ENCODE measurements around the gene LCNL1.

The LCNL1 gene

GRCh38 chr9:137011907-137012675, 29.3 kb downstream of the LCNL1 start:
- no peaks in the 10 kb centered on the region for H3K27me3 ChIP-seq (ENCODE audit: insufficient read depth, low read length, poor library complexity, severe bottlenecking)
- no peaks in the 10 kb centered on the region for H4K20me1 ChIP-seq (ENCODE audit: insufficient read depth, low read length, poor library complexity, severe bottlenecking)
- no peaks in the 10 kb centered on the region for H3K9me2 ChIP-seq (replicated peaks; ENCODE audit: low read depth, low read length)
- TF ChIP-seq CTCF (conservative IDR thresholded peaks at IDR 0.05; ENCODE audit: low read length) (no peak), EZH2phosphoT487 (IDR thresholded peaks at IDR 0.05; ENCODE audit: borderline replicate concordance) (no peak)
- H3K4me3 ChIP-seq (ENCODE audit: low read length, poor library complexity, severe bottlenecking), result no peak overlapping the region
- H3K9ac ChIP-seq (ENCODE audit: low read depth, low read length, poor library complexity, severe bottlenecking), result no peak overlapping the region
- H3K79me2 ChIP-seq (ENCODE audit: insufficient read depth, low read length), result no peaks in the 10 kb centered on the region
- no peak overlapping the region for H2AFZ ChIP-seq (ENCODE audit: low read length)
- no peaks in the 10 kb centered on the region; the same call in 1 of the 2 replicates for H3K36me3 ChIP-seq (ENCODE audit: insufficient read depth, low read length)
- H3K4me2 ChIP-seq (ENCODE audit: low read depth, low read length, poor library complexity, severe bottlenecking), result no peak overlapping the region
- H3K9me3 ChIP-seq (ENCODE audit: insufficient read depth, low read depth, low read length), result no peaks in the 10 kb centered on the region
- H3F3A ChIP-seq (ENCODE audit: low read depth), result no peaks in the 10 kb centered on the region
- H3K4me1 ChIP-seq (ENCODE audit: insufficient read depth, low read length, poor library complexity, severe bottlenecking), result no peaks in the 10 kb centered on the region

- no peaks in the 10 kb centered on the region for H3K27me3 ChIP-seq (ENCODE audit: insufficient read depth, low read length, poor library complexity, severe bottlenecking)
- no peak overlapping the region for H2AFZ ChIP-seq (ENCODE audit: low read length)
- no peaks in the 10 kb centered on the region for H3K4me1 ChIP-seq (ENCODE audit: insufficient read depth, low read length, poor library complexity, severe bottlenecking)
- H4K20me1 ChIP-seq (ENCODE audit: insufficient read depth, low read length, poor library complexity, severe bottlenecking), result no peaks in the 10 kb centered on the region
- H3F3A ChIP-seq (ENCODE audit: low read depth), result no peaks in the 10 kb centered on the region
- H3K4me3 ChIP-seq (ENCODE audit: low read length, poor library complexity, severe bottlenecking), result no peak overlapping the region
- no peaks in the 10 kb centered on the region for H3K79me2 ChIP-seq (ENCODE audit: insufficient read depth, low read length)
- TF ChIP-seq EZH2phosphoT487 (IDR thresholded peaks at IDR 0.05; ENCODE audit: borderline replicate concordance) (no peak), CTCF (conservative IDR thresholded peaks at IDR 0.05; ENCODE audit: low read length) (no peak)
- H3K9me3 ChIP-seq (ENCODE audit: insufficient read depth, low read depth, low read length), result no peaks in the 10 kb centered on the region
- no peaks in the 10 kb centered on the region for H3K9me2 ChIP-seq (replicated peaks; ENCODE audit: low read depth, low read length)
- no peak overlapping the region for H3K4me2 ChIP-seq (ENCODE audit: low read depth, low read length, poor library complexity, severe bottlenecking)
- H3K9ac ChIP-seq (ENCODE audit: low read depth, low read length, poor library complexity, severe bottlenecking), result no peak overlapping the region
- no peaks in the 10 kb centered on the region; the same call in 1 of the 2 replicates for H3K36me3 ChIP-seq (ENCODE audit: insufficient read depth, low read length)
Observed at GRCh38 chr9:137012694-137013570, 30.1 kb downstream of the LCNL1 start.

GRCh38 chr9:137013571-137013940, 30.8 kb downstream of the LCNL1 start:
- H3F3A ChIP-seq (ENCODE audit: low read depth), result no peaks in the 10 kb centered on the region
- H3K4me3 ChIP-seq (ENCODE audit: low read length, poor library complexity, severe bottlenecking), result no peak overlapping the region
- H3K4me2 ChIP-seq (ENCODE audit: low read depth, low read length, poor library complexity, severe bottlenecking), result no peak overlapping the region
- no peak for TF ChIP-seq CTCF (conservative IDR thresholded peaks at IDR 0.05; ENCODE audit: low read length)
- no peak for TF ChIP-seq EZH2phosphoT487 (IDR thresholded peaks at IDR 0.05; ENCODE audit: borderline replicate concordance)
- H2AFZ ChIP-seq (ENCODE audit: low read length), result no peak overlapping the region
- H3K9ac ChIP-seq (ENCODE audit: low read depth, low read length, poor library complexity, severe bottlenecking), result no peak overlapping the region
- no peaks in the 10 kb centered on the region for H3K27me3 ChIP-seq (ENCODE audit: insufficient read depth, low read length, poor library complexity, severe bottlenecking)
- H3K4me1 ChIP-seq (ENCODE audit: insufficient read depth, low read length, poor library complexity, severe bottlenecking), result no peaks in the 10 kb centered on the region
- H3K9me3 ChIP-seq (ENCODE audit: insufficient read depth, low read depth, low read length), result no peaks in the 10 kb centered on the region
- H3K36me3 ChIP-seq (ENCODE audit: insufficient read depth, low read length), result no peaks in the 10 kb centered on the region; the same call in 1 of the 2 replicates
- H4K20me1 ChIP-seq (ENCODE audit: insufficient read depth, low read length, poor library complexity, severe bottlenecking), result no peaks in the 10 kb centered on the region
- H3K9me2 ChIP-seq (replicated peaks; ENCODE audit: low read depth, low read length), result no peaks in the 10 kb centered on the region
- H3K79me2 ChIP-seq (ENCODE audit: insufficient read depth, low read length), result no peaks in the 10 kb centered on the region

Data from Loucy (cell line).